Gastrocnemius medialis (tissue), 4 donors: ENCODE data around the gene HTRA3.

Experiments used
- CTCF ChIP-seq, 5 experiments: fragments of 450-650 bp in 3 of 5; fragments of 200-600 bp in 2 of 5; sonication (generic) in 2 of 5; IDR thresholded peaks in 4 of 5; conservative IDR thresholded peaks in 1 of 5; 1 replicate in 4 of 5; 2 replicates in 1 of 5; pipeline ENCODE4 v1.5.1; 2016 to 2019; ENCODE audit warnings: antibody characterized with exemption in 5 of 5, mild to moderate bottlenecking in 3 of 5, moderate library complexity in 3 of 5
- POLR2A ChIP-seq, 2 donors: fragments of 450-650 bp; IDR thresholded peaks; one replicate each; pipeline ENCODE4 v1.6.1; 2017; ENCODE audit warnings: antibody characterized with exemption in 2 of 2, mild to moderate bottlenecking in 2 of 2, moderate library complexity in 2 of 2

- TF ChIP-seq CTCF (IDR thresholded peaks at IDR 0.05 in 4 of 5, conservative IDR thresholded peaks at IDR 0.05 in 1 of 5) (no peak), POLR2A (IDR thresholded peaks at IDR 0.05) (no peak)
Observed at GRCh38 chr4:8310306-8310705, 40.8 kb downstream of the HTRA3 start.
